Hematopoietic multipotent progenitor cell treated with erythropoietin and hydrocortisone succinate and interleukin-3 and kit ligand, for 15 days (in vitro differentiated cells): Measurements from ENCODE around the gene ANKRD44.
"Not testable (repeated sequence)": the region's sequence is repeated elsewhere in the genome, so short reads cannot be mapped to it uniquely, and the experiment has no call there.

ENCODE experiments used
- DNase-seq: peaks from one replicate; pipeline ENCODE4 v3.0.0-alpha.2; 2015; ENCODE audit warnings: low spot score

The ANKRD44 gene

GRCh38 chr2:197075281-197075680, 235.3 kb downstream of the ANKRD44 start:
- no peak for DNase-seq

GRCh38 chr2:197073701-197074433, 236.7 kb downstream of the ANKRD44 start:
- no peak for DNase-seq

- DNase-seq, result no peak
These were observed 237.3 kb downstream of the ANKRD44 start for GRCh38 chr2:197073270-197073669.

GRCh38 chr2:197072533-197072932, 238.0 kb downstream of the ANKRD44 start:
- no peak for DNase-seq

- no peak for DNase-seq
These were observed 238.7 kb downstream of the ANKRD44 start for GRCh38 chr2:197071790-197072436.

GRCh38 chr2:197071213-197071612, 239.4 kb downstream of the ANKRD44 start:
- no peak for DNase-seq

- no peak for DNase-seq
These were observed 240.6 kb downstream of the ANKRD44 start for GRCh38 chr2:197069958-197070357.

GRCh38 chr2:197062574-197062973, 248.0 kb downstream of the ANKRD44 start:
- not testable (repeated sequence) for DNase-seq

- no peak for DNase-seq
These were observed 251.1 kb downstream of the ANKRD44 start for GRCh38 chr2:197059477-197059876.

GRCh38 chr2:197058777-197059300, 251.7 kb downstream of the ANKRD44 start:
- DNase-seq, result no peak

- DNase-seq, result no peak
These were observed 252.6 kb downstream of the ANKRD44 start for GRCh38 chr2:197057959-197058358.

GRCh38 chr2:197055045-197055444, 255.5 kb downstream of the ANKRD44 start:
- DNase-seq, result no peak

GRCh38 chr2:197054437-197054836, 256.1 kb downstream of the ANKRD44 start:
- DNase-seq, result no peak

- no peak for DNase-seq
These were observed 258.2 kb downstream of the ANKRD44 start for GRCh38 chr2:197052356-197052755.

GRCh38 chr2:197045115-197045514, 265.5 kb downstream of the ANKRD44 start:
- no peak for DNase-seq

GRCh38 chr2:197042739-197043196, 267.8 kb downstream of the ANKRD44 start:
- no peak for DNase-seq

- no peak for DNase-seq
These were observed 272.6 kb downstream of the ANKRD44 start for GRCh38 chr2:197037863-197038398.

- DNase-seq, result no peak
These were observed 275.6 kb downstream of the ANKRD44 start for GRCh38 chr2:197035002-197035401.

GRCh38 chr2:197034292-197034691, 276.3 kb downstream of the ANKRD44 start:
- no peak for DNase-seq

- DNase-seq, result no peak
These were observed 277.4 kb downstream of the ANKRD44 start for GRCh38 chr2:197033222-197033621.

GRCh38 chr2:197031803-197032202, 278.8 kb downstream of the ANKRD44 start:
- no peak for DNase-seq

GRCh38 chr2:197030090-197030489, 280.5 kb downstream of the ANKRD44 start:
- no peak for DNase-seq

GRCh38 chr2:197028633-197029032, 281.9 kb downstream of the ANKRD44 start:
- DNase-seq, result no peak
